PC-3 (cell line): ENCODE results near the gene SKIDA1.

Experiments used
- CTCF ChIP-seq: fragments of 300-600 bp; sonication (generic); conservative IDR thresholded peaks from 2 replicates; pipeline ENCODE4 v1.5.1; 2017; ENCODE audit warnings: antibody characterized with exemption, low read depth, mild to moderate bottlenecking, low read length
- EZH2 ChIP-seq: fragments of 300-600 bp; sonication (generic); IDR thresholded peaks from one replicate; pipeline ENCODE4 v1.6.1; 2017; ENCODE audit warnings: antibody characterized with exemption, mild to moderate bottlenecking, low read length; ENCODE audit not compliant: unreplicated experiment

DNA sequence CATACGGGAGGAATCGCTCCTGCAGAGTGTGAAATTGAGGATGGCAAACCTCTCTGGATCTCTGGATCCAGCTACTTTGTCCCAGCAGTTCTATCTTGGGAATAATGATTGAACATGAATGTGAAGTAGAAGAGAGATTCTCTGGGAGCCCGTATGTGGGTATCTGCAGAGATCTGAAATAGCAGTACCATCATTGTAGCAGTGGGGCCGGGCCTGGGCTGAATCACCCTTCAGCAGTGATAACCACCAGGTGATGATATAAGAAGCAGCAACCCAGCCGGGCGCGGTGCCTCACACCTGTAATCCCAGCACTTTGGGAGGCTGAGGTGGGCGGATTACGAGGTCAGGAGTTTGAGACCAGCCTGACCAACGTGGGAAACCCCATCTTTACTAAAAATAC is 51.9 kb downstream of the SKIDA1 start:
- no peak for TF ChIP-seq EZH2
- no peak for TF ChIP-seq CTCF
